Panc1 (cell line): ENCODE measurements around the gene PON2.

ENCODE experiments used
- CTCF ChIP-seq: fragments of 450-650 bp; IDR thresholded peaks from 2 replicates; pipeline ENCODE4 v1.5.1; 2017; ENCODE audit warnings: mild to moderate bottlenecking
- POLR2AphosphoS5 ChIP-seq: IDR thresholded peaks from 2 replicates; pipeline ENCODE4 v1.6.1; 2012; ENCODE audit warnings: mild to moderate bottlenecking, low read depth, low read length, moderate library complexity
- REST ChIP-seq, 2 experiments: IDR thresholded peaks; 2 replicates each; pipeline ENCODE4 v1.6.1; 2011 to 2012; ENCODE audit warnings: low read depth in 2 of 2, control low read depth in 1 of 2, low read length in 1 of 2, mild to moderate bottlenecking in 1 of 2, moderate library complexity in 1 of 2; ENCODE audit not compliant: insufficient read depth in 1 of 2
- SIN3A ChIP-seq: IDR thresholded peaks from 2 replicates; pipeline ENCODE4 v1.6.1; 2012; ENCODE audit warnings: low read depth, mild to moderate bottlenecking, low read length, moderate library complexity, borderline replicate concordance; ENCODE audit not compliant: insufficient read depth

- TF ChIP-seq POLR2AphosphoS5 (no peak), CTCF (no peak), SIN3A (no peak), REST (IDR thresholded peaks at IDR 0.05; ENCODE audit: insufficient read depth in 1 of 2, low read depth in 2 of 2, low read length in 1 of 2) (no peak)
These were observed 23.2 kb downstream of the PON2 start for GRCh38 chr7:95411666-95412065.
